NCI-H1092 treated with DMSO at 0.1 percent for 48 hours (cell line): Measurements from ENCODE around the gene PAH.

Source experiments
- DNase-seq: peaks from one replicate; lab custom pipeline; 2025; lab: John Stamatoyannopoulos, UW

PAH gene

GRCh38 chr12:102821149-102821548 is 95.9 kb downstream of the PAH start:
- no peak for DNase-seq

- peak; percentile 23 for DNase-seq
These were observed 100.1 kb downstream of the PAH start for GRCh38 chr12:102816816-102817434.

GRCh38 chr12:102814691-102815367 is 102.2 kb downstream of the PAH start:
- DNase-seq: no peak

GRCh38 chr12:102812344-102812743 is 104.7 kb downstream of the PAH start:
- no peak for DNase-seq

- DNase-seq: peak; percentile 3
These were observed 105.8 kb downstream of the PAH start for GRCh38 chr12:102811110-102811737.

- DNase-seq: no peak
These were observed 108.6 kb downstream of the PAH start for GRCh38 chr12:102808412-102808811.

- no peak for DNase-seq
These were observed 110.5 kb downstream of the PAH start for GRCh38 chr12:102806592-102806991.

- no peak for DNase-seq
These were observed 110.9 kb downstream of the PAH start for GRCh38 chr12:102806110-102806509.

GRCh38 chr12:102800565-102800964 is 116.5 kb downstream of the PAH start:
- DNase-seq: no peak

- DNase-seq: no peak
These were observed 117.8 kb downstream of the PAH start for GRCh38 chr12:102799229-102799628.

- DNase-seq: no peak
These were observed 119.5 kb downstream of the PAH start for GRCh38 chr12:102797528-102797927.

GRCh38 chr12:102793921-102794320 is 123.1 kb downstream of the PAH start:
- no peak for DNase-seq
